Sigmoid colon (tissue), 7 donors: ENCODE data around the gene VAT1L. TPM values are rescaled to one million over a fixed set of nuclear protein-coding genes. Genes with fewer than 3 reads are reported as not detected.

ENCODE experiments used
- DNase-seq: peaks from one replicate; pipeline ENCODE4 v3.0.0-alpha.2; 2019
- H3K27ac ChIP-seq, 4 donors: fragments of 200-600 bp; sonication (generic); one replicate each; pipeline ENCODE4 v1.5.1; 2016 to 2019; ENCODE audit warnings: mild to moderate bottlenecking in 1 of 4
- H3K27me3 ChIP-seq, 3 donors: fragments of 200-600 bp; sonication (generic); one replicate each; pipeline ENCODE4 v1.5.1; 2019; ENCODE audit warnings: mild to moderate bottlenecking in 1 of 3
- H3K36me3 ChIP-seq, 4 donors: fragments of 200-600 bp; sonication (generic); one replicate each; pipeline ENCODE4 v1.5.1; 2016 to 2019
- H3K4me1 ChIP-seq, 4 donors: fragments of 200-600 bp; sonication (generic); one replicate each; pipeline ENCODE4 v1.5.1; 2017 to 2019
- H3K4me3 ChIP-seq, 4 donors: fragments of 200-600 bp; sonication (generic); one replicate each; pipeline ENCODE4 v1.5.1; 2017 to 2019; ENCODE audit warnings: mild to moderate bottlenecking in 2 of 4, moderate library complexity in 1 of 4
- H3K9me3 ChIP-seq, 4 donors: fragments of 200-600 bp in 3 of 4; sonication (generic) in 3 of 4; one replicate each; pipeline versions ENCODE4 v1.5.1 to v1.6.1; 2013 to 2019
- EP300 ChIP-seq, 4 donors: sonication (generic); formaldehyde crosslinking; IDR thresholded peaks; one replicate each; pipeline ENCODE4 v1.6.1; 2017; ENCODE audit warnings: antibody characterized with exemption in 4 of 4
- POLR2A ChIP-seq, 2 donors: fragments of 450-650 bp; IDR thresholded peaks; one replicate each; pipeline ENCODE4 v1.6.1; 2016; ENCODE audit warnings: antibody characterized with exemption in 2 of 2, mild to moderate bottlenecking in 2 of 2, moderate library complexity in 2 of 2
- POLR2AphosphoS5 ChIP-seq, 4 donors: sonication (generic); formaldehyde crosslinking; IDR thresholded peaks; one replicate each; pipeline ENCODE4 v1.6.1; 2017; ENCODE audit warnings: antibody characterized with exemption in 4 of 4
- WGBS, 2 donors: extraction: QIAGEN DNeasy Blood & Tissue Kit; methylation state at CpG; one replicate each; pipeline ENCODE4 v1.1.7; 2013; 5-methylcytosine and 5-hydroxymethylcytosine counted together
- intact Hi-C: fragments of 100-400 bp; cut with DNase I; formaldehyde crosslinking; loops from one replicate; pipeline ENCODE4 v1.15.1; 2023
- polyA plus RNA-seq, 3 donors: library from polyadenylated mRNA; stranded (reverse); fragments of 200-250 nt; gene quantifications; one replicate each; pipeline ENCODE4 v1.2.3, GENCODE V29; 2013
- total RNA-seq, 4 donors: library from RNA; depleted of rRNA; stranded (reverse); fragments of >200 nt; gene quantifications; one replicate each; pipeline ENCODE4 v1.1.0, GENCODE V29; 2016
- TF ChIP-seq, protein P1 (sequence below), 4 experiments: fragments of 450-650 bp in 3 of 4; fragments of 200-600 bp in 1 of 4; IDR thresholded peaks; one replicate each; pipeline ENCODE4 v1.5.1; 2016 to 2019; ENCODE audit warnings: antibody characterized with exemption in 4 of 4, mild to moderate bottlenecking in 3 of 4, moderate library complexity in 2 of 4
- donor health status: healthy with polysubstance abuse.
- donor health status: Bipolar disorder and iron deficiency.
- donor health status: healthy.

The VAT1L gene
- total and polyA plus RNA-seq, 7 donors: 0.60 to 6.4 (median 4.5) TPM

DNA sequence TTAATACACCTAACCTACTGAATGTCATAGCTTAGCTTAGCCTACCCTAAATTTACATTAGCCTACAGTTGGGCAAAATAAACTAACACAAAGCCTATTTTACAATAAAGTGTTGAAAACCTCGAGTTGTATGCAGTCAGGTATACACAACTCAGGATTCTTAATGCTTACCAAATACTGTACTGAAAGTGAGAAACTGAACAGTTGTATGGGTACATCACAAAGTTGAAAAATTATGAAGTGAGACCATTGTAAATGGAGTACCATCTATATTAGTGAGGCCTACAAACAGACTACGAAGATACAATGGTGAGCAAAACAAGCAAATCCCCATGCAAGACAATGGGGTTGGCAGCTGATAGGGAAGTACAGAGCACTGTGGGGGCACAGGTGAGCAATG, 79.7 kb downstream of the VAT1L start:
- Histone ChIP-seq H3K27ac (no peak overlapping the region), H3K4me1 (no peaks in the 10 kb centered on the region), H3K36me3 (no peaks in the 10 kb centered on the region), H3K9me3 (no peaks in the 10 kb centered on the region), H3K4me3 (no peak overlapping the region), H3K27me3 (no peaks in the 10 kb centered on the region)
- intact Hi-C loops: no loop called here
- DNase-seq: no peak
- TF ChIP-seq POLR2AphosphoS5 (IDR thresholded peaks at IDR 0.05) (no peak), EP300 (IDR thresholded peaks at IDR 0.05) (no peak), POLR2A (IDR thresholded peaks at IDR 0.05) (no peak)
- TF ChIP-seq, protein P1, sequence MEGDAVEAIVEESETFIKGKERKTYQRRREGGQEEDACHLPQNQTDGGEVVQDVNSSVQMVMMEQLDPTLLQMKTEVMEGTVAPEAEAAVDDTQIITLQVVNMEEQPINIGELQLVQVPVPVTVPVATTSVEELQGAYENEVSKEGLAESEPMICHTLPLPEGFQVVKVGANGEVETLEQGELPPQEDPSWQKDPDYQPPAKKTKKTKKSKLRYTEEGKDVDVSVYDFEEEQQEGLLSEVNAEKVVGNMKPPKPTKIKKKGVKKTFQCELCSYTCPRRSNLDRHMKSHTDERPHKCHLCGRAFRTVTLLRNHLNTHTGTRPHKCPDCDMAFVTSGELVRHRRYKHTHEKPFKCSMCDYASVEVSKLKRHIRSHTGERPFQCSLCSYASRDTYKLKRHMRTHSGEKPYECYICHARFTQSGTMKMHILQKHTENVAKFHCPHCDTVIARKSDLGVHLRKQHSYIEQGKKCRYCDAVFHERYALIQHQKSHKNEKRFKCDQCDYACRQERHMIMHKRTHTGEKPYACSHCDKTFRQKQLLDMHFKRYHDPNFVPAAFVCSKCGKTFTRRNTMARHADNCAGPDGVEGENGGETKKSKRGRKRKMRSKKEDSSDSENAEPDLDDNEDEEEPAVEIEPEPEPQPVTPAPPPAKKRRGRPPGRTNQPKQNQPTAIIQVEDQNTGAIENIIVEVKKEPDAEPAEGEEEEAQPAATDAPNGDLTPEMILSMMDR (IDR thresholded peaks at IDR 0.05): no peak
- WGBS, 2 donors: 78 to 88% methylated on average over 2 of the region's 2 CpGs

DNA sequence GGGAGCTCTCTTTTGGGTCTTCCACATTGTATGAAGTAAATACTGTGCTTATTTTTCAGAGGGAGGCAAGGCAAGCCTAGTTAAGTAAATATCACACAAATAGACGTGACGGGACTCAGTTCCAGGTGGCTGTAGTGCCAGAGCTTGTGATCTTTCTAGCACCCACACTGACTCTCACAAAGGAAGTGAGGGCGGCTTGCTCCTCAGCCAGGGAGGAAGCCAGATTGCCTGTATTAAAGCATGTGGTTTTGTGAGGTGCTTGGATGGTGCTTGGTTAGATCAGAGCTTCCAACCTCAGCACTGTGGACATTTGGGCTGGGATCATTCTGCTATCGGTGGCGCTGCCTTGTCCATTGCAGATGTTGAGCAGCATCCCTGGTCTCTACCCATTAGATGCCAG, 80.1 kb downstream of the VAT1L start:
- Histone ChIP-seq H3K27ac (no peak overlapping the region), H3K9me3 (no peaks in the 10 kb centered on the region)

DNA sequence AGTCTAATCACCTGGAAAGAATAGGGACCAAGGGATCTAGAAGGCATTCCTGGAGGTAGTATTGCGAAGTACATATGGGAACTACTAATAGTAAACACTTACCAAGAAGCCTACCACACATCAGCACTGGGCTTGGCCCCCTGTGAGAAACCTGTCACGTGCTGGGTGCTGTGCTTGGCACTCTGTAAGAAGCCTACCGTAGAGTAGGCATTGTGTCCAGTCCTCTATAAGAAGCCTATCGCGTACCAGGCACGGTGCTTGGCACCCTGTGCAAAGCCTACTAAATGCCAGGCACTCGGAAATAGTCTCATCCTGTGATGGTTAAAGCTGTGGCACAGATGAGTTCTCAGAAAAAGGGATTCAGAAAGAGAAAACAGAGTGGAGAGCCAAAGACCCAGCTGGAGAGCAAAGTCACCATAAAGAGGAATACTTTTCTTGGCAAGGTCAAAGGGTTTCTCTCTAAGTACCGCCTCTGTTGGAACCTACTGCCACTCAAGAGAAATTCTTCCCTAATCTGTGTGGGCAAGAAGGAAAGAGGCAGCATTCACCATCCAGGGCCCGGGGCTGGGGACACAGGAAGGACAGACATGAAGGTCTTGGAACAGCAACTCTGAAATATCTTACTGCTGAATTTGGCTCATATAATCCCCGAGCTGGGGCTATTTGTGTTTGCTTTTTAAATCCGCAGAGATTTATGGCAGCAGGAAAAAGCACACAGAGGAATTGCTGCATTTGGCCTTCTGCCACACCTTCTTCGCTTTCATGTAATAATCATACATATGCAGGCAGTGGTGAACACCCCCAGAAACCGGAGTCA, 81.8 kb downstream of the VAT1L start:
- no peaks in the 10 kb centered on the region for H3K4me1 ChIP-seq
- 35 to 56% methylated on average over 13 of the region's 13 CpGs for whole genome bisulfite sequencing, 2 donors
- H3K9me3 ChIP-seq: no peaks in the 10 kb centered on the region
- no peak for DNase-seq
- no peak overlapping the region for H3K27ac ChIP-seq
- no peak for TF ChIP-seq POLR2A (IDR thresholded peaks at IDR 0.05)
- no peak for TF ChIP-seq EP300 (IDR thresholded peaks at IDR 0.05)
- TF ChIP-seq, protein P1 (IDR thresholded peaks at IDR 0.05): no peak
- no peak for TF ChIP-seq POLR2AphosphoS5 (IDR thresholded peaks at IDR 0.05)
- H3K27me3 ChIP-seq: no peaks in the 10 kb centered on the region
- no peak overlapping the region for H3K4me3 ChIP-seq
- intact Hi-C loops: no loop called here
- no peaks in the 10 kb centered on the region for H3K36me3 ChIP-seq

More for the DNA sequence above, 80.1 kb downstream of the VAT1L start:
- 46 to 61% methylated on average over 5 of the region's 5 CpGs for WGBS, 2 donors
- intact Hi-C loops: no loop called here
- H3K36me3 ChIP-seq: no peaks in the 10 kb centered on the region
- H3K27me3 ChIP-seq: no peaks in the 10 kb centered on the region
- H3K4me3 ChIP-seq: no peak overlapping the region
- no peak for DNase-seq
- H3K4me1 ChIP-seq: no peaks in the 10 kb centered on the region
- TF ChIP-seq EP300 (IDR thresholded peaks at IDR 0.05) (no peak), POLR2A (IDR thresholded peaks at IDR 0.05) (no peak), POLR2AphosphoS5 (IDR thresholded peaks at IDR 0.05) (no peak)
- TF ChIP-seq, protein P1 (IDR thresholded peaks at IDR 0.05): no peak

DNA sequence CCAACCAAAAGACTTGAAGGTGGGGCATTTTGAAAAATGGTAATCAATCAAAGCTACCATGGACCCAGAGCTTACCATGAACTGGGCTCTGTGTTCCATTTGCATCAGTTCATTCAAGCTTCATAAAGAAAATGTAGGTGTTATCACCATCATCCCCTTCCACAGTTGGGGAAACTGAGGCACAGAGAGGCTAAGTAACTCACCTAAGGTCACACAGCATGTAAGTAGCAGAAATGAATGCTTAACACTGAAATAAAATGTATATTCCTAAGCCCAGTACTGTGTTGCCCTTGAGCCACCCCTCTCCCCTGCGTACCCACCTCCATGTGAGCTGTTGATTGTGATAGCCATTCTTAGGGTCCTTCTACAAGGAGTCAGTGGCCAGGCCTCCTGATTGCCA, 83.6 kb downstream of the VAT1L start:
- Histone ChIP-seq H3K36me3 (no peaks in the 10 kb centered on the region), H3K9me3 (no peaks in the 10 kb centered on the region), H3K4me3 (no peak overlapping the region), H3K4me1 (no peaks in the 10 kb centered on the region), H3K27me3 (no peaks in the 10 kb centered on the region), H3K27ac (no peak overlapping the region)
- no peak for DNase-seq
- intact Hi-C loops: no loop called here
- TF ChIP-seq POLR2AphosphoS5 (IDR thresholded peaks at IDR 0.05) (no peak), POLR2A (IDR thresholded peaks at IDR 0.05) (no peak), EP300 (IDR thresholded peaks at IDR 0.05) (no peak)
- TF ChIP-seq, protein P1 (IDR thresholded peaks at IDR 0.05): no peak
- WGBS, 2 donors: 93 to 100% methylated on average over 1 of the region's 1 CpG
